Ramos (cell line): ENCODE results near the gene AGAP4.
"Not testable (repeated sequence)": the region's sequence is repeated elsewhere in the genome, so short reads cannot be mapped to it uniquely, and the experiment has no call there.

Source experiments
- in situ Hi-C: fragments of 300-500 bp; cut with MboI; formaldehyde crosslinking; loops from one replicate; pipeline ENCODE4 v1.14.3; 2022; ENCODE audit warnings: low sequenced_read_pairs; ENCODE audit not compliant: unreplicated experiment

Gene AGAP4

GRCh38 chr10:45794761-45795160, 52.5 kb downstream of the AGAP4 start:
- in situ Hi-C loops: not testable (repeated sequence)

DNA sequence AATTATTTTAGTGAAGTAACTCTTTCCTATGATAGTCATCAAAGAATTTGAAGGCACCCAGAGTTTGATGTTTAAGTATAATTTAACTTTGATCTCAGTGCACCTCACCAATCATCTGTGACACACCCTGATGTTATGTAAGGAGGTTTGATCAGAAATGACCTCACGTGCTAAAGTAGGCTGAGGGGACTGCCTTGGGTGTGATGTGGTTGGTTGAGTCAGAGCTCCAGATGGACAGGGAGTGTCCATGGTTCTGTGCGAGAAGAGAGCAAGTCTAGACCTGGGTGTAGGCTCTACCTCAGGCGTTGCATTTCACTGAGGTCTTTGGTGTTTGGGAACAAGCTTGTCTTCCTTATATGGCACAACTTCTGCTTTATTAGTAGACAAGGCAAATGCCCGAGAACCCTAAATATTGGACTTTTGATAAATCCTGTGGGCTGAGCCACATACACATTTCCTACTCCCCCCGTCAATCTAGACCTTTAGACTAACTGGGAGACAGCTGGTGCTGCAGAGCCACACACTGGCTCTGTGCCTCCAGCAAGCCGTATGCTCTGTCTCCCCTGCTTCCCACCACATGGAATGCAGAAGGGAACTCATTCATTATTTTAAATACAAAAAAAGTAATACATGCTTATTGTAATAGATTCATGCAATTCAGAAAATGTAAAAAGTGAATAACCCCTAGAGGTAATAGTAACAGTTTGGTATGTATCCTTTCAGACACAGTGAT, 56.4 kb downstream of the AGAP4 start:
- in situ Hi-C loops: not testable (repeated sequence)

DNA sequence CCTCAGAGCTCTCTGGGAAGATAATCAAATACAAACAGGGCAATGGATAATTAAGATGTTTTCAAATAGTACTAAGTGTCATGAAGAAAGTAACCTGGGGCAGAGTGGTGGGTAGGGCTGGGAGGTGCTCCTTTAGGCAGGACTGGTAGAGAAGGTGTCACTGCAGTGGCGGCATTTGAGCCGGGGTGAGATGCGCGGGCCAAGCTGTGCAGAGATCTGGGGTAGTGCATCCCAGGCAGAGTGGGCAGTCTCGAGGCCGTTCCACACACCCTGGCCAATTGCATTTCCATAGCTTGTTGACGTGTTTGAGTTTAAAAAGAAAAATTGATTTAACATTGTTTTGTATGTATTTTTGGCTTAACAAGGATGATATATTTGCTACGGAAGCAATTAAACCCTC, 57.3 kb downstream of the AGAP4 start:
- in situ Hi-C loops: not testable (repeated sequence)

DNA sequence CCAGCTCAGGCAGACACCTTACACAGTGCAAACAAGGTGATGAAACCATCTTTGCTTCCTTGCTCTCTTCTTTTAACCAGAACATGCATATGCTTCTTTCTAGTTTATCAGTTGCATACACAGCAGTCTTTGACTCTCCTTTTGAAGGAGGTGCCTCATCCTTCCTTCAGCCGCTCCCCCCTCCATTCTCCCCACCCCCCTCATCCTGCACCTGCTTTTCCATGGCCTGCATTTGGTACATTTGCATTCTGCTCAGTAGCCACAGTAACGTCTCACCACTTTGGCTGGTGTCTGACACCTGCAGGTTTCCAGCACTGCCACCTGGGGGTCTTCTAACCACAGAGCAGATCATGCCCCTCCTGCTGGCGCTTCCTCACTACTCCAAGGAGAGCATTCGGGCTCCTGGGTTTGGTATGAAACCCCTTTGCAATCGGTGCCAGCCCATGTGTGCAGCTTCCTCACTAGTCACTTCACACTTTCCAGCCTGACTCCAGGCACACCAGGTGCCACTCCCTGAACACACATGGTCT, 60.0 kb downstream of the AGAP4 start:
- in situ Hi-C loops: not testable (repeated sequence)

DNA sequence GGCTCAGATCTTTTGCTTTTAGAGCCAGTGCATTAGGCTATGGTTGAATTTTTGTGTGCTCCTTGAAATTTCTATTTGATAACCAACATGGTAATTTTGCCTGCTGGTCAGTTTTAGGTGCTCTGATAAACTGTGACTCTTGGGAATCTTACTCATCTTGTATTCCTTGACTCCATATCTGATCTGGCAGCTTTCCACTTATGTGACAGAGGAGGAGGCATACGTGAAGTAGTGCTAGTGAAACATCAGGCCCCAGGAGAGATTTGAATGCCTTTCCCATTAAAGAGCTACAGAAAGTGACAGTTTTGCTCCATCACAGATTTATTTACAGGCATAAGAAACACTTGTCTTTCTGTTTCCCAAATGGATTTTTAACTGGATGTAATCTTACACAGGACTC, 61.1 kb downstream of the AGAP4 start:
- in situ Hi-C loops: not testable (repeated sequence)
